Activated CD4-positive, alpha-beta T cell treated with anti-CD3 and anti-CD28 coated beads, Interleukin-2, amount 50 U/mL, for 24 hours (primary cell): ENCODE results near the gene HMGCS2.

Experiments
- DNase-seq, 2 donors: peaks; one replicate each; pipeline ENCODE4 v3.0.0-alpha.2; 2020; ENCODE audit warnings: low read depth in 1 of 2, low spot score in 1 of 2

HMGCS2 gene

GRCh38 chr1:119762953-119763352 is 5.8 kb downstream of the HMGCS2 start:
- no peak for DNase-seq

GRCh38 chr1:119762409-119762808 is 6.3 kb downstream of the HMGCS2 start:
- no peak for DNase-seq

DNA sequence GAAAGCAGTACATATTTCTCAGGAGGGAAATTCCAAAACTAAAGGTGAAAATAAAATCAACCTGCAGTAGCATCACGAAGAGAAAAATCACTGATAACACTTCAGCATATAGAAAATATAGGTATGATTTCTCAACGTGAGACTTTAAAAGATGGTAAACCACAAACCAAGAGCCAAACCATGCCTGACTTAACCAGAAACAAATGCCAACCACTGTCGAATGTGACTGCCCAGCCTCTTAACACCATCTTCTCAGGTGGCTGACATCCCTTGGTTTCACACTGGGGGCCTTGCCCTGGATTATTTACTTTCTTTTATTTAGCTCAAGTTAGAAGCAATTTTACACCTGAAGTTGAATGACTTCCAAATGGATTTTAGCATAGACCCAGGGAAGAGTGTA is 10.1 kb downstream of the HMGCS2 start:
- DNase-seq = no peak

DNA sequence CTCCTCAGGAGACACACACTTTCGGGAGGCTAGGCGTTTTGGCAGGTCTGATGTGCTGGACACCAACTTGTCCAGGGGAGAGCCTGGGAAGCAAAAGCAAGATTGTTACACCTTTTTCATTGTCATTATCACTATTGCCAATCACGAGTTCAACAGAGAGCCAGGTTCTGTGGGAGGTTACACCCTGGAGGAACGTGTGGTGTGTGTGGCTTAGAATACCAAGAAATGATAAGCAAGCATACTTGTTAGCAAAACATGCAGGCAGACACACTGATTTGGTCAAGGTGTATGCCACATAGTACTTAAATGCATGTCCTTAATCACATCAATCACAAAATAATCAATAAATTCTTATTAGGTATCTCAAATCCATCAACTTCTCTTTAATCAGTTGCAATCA is 16.1 kb downstream of the HMGCS2 start:
- DNase-seq = no peak

DNA sequence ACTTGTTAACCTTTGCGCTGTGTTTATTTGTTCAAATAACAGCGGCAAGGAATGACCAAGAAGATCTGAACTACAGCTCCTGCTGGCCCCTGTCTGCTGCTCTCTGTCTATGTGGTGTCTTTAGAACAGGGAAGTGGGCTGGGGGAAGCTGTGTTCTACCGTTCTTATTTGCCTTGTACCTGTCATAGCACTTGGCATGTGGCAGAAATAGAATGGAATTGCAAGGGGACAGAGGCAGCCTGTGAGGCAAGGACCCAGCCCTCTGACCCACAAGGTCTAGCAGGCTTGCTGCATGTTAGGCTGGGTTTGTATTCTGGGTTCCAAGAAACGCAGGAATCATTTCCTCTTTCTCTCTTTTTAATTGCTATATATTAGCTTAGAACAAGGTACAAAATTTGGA is 20.7 kb downstream of the HMGCS2 start:
- no peak for DNase-seq

DNA sequence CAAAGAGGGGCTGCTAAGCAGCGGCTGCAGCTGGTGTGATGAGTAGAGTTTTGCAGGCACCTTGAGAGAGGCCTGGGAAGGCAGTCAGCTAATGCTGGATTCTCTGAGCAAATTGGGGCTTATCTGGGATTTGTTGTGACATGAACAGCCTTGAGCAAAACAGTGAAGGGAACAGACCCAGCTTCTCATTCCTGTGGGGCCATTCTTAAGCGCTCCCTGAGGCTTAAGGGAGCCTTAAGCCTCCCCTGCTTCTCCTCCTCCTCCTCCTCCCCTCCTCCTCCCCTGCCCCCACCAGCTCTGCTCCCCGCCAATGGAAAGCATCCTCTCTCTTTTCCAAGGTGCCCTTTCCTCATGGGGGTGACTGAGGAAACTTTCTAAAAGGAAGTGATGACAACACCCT is 21.3 kb downstream of the HMGCS2 start:
- DNase-seq = no peak

GRCh38 chr1:119745034-119745433 is 23.7 kb downstream of the HMGCS2 start:
- no peak for DNase-seq

- no peak for DNase-seq
Observed at GRCh38 chr1:119744598-119744942, 24.1 kb downstream of the HMGCS2 start.

- peak; percentile 6 to 31 for DNase-seq
Observed at GRCh38 chr1:119743776-119744597, 24.7 kb downstream of the HMGCS2 start.

DNA sequence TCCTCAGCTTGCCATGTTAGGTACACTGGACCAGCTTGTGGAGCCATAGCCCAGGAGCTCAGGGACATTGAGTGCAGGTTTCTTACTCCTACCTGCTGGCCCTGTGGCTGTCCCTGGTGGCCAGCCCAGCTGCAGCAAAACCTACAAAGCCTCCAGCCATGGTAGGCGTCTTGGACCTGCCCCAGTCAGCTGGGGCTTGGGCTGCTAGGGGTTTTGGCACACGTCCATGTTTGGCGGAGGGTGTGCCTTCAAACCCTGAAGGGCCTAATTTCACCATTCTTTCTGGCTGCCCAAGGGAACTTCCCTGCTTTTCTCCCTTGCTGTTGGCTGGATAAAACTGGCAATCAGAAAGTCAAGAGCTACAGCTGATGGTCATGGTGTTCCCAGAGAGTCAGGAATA is 25.4 kb downstream of the HMGCS2 start:
- DNase-seq = no peak

DNA sequence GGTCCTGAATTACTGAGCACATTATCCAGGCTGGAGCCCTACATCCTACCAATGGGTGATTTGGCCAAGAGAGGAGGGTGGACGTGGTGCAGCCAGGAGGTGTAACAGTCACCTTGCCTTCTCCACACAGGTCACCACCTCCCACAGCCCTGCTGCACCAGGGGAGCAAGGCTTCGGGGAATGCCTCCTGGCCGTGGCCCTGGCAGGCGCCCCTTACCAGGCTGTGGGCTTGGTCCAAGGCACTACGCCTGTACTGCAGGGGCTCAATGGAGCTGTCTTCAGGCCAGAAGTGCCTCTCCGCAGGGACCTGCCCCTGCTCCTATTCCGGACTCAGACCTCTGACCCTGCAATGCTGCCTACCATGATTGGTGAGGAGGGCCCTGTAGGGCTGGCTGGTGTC is 26.0 kb downstream of the HMGCS2 start:
- no peak for DNase-seq

DNA sequence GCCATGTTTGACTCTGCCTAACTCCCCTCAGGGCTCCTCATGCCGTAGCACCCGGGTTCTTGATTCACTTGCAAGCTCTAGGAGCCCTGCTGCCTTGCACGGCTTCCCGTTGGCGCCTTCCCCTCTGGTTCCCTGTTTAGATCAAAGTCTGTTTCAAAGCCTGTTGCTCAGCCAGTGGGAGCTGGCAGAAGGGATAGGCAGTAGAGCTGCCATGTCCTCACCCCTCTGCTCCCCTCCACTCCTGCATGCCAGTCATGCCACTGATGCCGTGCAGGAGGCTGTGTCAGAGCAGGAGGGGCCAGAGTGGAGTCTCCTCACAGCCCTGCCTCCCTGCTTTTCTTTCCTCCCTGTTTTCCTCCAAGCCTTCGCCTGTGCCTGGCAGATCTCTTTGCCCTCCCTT is 26.5 kb downstream of the HMGCS2 start:
- DNase-seq = no peak

DNA sequence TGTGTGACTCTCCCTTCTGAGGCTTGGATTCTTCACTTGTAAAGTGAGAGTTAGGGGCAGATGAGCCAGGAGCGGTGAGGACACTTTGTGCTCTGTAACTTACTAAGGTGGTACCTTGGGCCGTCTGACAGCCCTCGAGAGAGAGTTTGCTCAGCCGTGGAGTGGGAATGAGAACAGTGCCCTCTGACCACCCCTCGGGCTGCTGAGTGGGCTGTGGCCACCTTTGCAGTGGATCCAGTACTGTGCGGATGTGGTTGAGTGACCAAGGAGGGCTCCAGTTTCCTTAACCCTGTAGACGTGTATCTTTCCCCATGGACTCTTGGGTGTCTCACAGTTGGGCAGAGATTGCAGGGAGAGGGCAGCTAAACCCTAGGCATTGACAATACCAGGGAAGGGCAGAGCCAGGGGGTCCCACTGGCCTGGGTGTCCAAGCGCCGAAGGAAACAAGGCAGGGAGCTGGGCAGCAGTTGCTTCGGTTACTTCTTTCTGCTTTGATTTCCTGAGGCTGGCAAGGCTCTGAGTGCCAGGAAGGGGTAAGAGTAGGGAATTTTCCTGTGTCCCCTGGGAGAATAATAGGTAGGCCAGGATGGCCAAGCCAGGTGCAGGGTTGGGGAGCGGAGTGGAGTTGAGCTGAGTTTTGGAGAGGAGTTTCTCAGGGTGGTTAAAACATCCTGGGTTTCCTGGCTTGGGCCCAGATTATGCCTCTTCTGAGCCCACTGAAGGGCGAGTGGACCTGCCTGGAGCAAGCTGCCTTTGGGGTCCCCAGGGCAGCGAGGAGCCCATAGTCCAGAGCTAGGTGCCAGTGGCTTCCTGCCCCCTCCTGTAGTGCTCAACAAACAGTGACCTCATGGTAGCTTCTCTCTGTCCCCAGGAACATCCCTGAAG is 27.6 kb downstream of the HMGCS2 start:
- DNase-seq = no peak

DNA sequence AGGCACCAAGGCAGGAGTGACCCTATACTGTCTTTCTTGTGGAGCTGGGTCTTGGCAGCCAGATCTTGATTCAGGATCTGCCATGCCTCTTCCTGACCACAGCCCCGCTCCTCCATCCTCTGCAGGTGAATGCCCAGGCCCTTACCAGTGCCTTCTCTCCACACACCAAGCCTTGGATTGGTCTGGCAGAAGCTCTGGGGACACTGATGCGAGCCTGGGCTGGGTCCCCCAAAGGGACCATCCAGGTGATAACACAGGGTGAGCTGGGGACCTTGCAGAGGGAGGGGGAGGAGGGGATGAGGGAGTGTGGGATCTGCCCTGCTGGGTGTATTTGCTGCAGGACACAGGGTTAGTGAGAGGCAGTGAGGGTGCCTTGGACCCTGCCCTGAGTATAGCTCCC is 28.4 kb downstream of the HMGCS2 start:
- DNase-seq = no peak

DNA sequence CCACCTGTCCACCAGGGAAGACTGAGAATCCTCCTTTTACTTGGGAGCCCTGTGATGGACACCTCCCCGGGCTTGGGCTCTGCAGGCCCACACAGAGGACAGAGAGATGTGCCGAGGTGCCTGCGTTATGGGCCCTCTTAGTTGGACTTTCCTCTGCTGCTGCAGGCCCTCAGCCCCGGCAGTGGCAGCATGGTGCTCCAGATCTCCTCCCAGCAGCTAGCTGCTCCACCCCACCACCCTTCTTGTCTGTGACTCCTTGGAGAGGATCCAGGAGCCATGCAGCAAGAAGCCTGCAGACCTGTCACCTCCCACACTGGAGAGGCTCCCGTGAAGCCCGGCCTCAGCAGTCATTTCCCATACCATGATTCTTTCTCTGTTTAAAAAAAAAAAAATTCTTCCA is 29.6 kb downstream of the HMGCS2 start:
- no peak for DNase-seq

DNA sequence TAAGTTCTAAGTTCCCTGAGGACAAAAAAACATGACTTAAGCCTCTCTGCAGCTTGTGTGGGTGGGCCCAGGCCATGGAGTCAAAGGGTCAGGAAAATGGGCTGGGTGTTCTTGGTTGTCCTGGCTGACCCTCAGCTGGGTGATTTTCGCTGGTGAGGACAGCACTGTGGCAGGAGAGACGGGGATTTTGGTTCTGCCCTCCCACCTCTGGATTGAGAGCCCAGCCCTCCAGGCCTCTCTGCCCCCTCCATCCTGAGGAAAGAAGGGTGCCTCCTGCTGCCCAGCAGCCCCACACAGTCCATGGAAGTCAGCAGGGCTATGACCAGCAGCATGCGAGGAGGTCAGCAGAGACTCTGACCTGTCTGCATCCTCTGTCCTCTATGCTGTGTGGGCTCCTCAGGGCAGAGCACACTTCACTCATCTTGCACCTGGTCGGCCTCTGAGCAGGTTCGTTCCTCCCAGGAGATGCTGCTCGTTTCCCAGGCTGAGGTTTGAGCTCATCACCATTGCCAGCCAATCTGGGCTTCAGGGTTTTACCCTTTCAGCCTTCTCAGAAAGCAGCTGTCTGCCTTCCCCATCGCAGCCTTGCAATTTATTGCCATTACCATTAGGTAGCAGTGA is 30.5 kb downstream of the HMGCS2 start:
- no peak for DNase-seq

DNA sequence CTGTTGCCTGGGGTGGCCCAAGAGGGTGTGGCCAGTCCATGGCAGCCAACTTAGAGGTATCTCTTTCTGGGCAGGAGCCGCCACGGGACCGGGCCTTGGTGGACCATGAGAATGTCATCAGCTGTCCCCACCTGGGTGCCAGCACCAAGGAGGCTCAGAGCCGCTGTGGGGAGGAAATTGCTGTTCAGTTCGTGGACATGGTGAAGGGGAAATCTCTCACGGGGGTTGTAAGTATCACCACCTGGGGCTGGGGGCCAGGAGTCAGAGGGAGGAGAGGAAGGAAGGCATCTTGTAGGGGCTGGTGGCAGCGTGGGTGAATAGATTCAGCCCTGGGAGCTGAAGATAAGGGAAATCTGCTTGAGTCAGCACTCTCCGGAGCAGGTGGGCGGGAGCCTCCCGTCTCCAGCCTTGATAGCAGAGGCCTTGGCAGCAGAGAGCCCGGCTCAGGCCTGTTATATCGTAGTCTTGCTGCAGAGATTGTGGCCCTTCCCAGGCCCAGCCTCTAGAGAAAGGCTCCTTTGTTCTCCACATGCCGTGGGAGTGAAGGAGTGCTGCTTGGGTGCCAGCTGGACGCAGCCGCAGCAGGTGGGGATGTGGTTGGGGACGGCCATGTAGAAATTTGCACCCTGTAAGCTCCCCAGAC is 31.5 kb downstream of the HMGCS2 start:
- no peak for DNase-seq

DNA sequence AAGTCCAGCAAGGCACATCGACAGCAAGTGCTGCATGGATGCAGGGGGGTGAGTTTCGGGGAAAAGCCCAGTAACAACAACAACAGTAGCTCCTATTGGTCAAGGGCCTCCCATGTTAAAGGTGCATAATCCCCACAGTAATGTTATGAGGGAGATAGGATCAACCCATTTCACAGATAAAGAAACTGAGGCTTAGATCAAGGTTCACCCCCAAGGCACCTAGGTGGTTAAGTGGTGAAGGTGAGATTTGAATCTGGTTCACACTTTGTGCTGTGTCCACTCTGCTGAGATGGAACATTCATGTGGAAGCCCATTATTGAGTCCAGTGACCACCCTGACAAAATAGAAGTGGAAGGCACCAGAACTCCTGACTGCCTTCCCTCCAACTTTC is 32.1 kb downstream of the HMGCS2 start:
- DNase-seq = no peak

- no peak for DNase-seq
Observed at GRCh38 chr1:119735217-119735616, 33.5 kb downstream of the HMGCS2 start.

- no peak for DNase-seq
Observed at GRCh38 chr1:119733754-119734153, 35.0 kb downstream of the HMGCS2 start.

GRCh38 chr1:119732465-119733168 is 36.1 kb downstream of the HMGCS2 start:
- DNase-seq = no peak
